A549 (cell line): Measurements from ENCODE around the gene C16orf90.

Experiments used
- CHD2 ChIP-seq: fragments of 150-350 bp; IDR thresholded peaks from 2 replicates; pipeline ENCODE4 v1.6.1; 2014; ENCODE audit warnings: low read length; ENCODE audit not compliant: partially characterized antibody
- E2F6 ChIP-seq: IDR thresholded peaks from 2 replicates; pipeline ENCODE4 v1.6.1; 2012; ENCODE audit warnings: low read depth, borderline replicate concordance
- EP300 ChIP-seq, 2 experiments: fragments of >200 bp; sonication (Bioruptor Twin); formaldehyde crosslinking; IDR thresholded peaks; 2 replicates in 1 of 2; 3 replicates in 1 of 2; pipeline ENCODE4 v1.6.1; 2016 to 2017
- ESRRA ChIP-seq: fragments of 150-350 bp; IDR thresholded peaks from 2 replicates; pipeline ENCODE4 v1.6.1; 2014; ENCODE audit warnings: mild to moderate bottlenecking, low read length, borderline replicate concordance
- HMGXB4 ChIP-seq: fragments of 250-450 bp; sonication (Bioruptor Pico); IDR thresholded peaks from 2 replicates; pipeline ENCODE4 v1.5.0; 2021; ENCODE audit warnings: mild to moderate bottlenecking, moderate library complexity, borderline replicate concordance
- POLR2A ChIP-seq: IDR thresholded peaks from 2 replicates; pipeline ENCODE4 v1.6.1; 2012; ENCODE audit warnings: mild to moderate bottlenecking, low read length
- RCOR1 ChIP-seq: fragments of 150-350 bp; IDR thresholded peaks from 2 replicates; pipeline ENCODE4 v1.6.1; 2014; ENCODE audit warnings: antibody characterized with exemption, low read length, low read depth

- TF ChIP-seq E2F6, result no peak
- TF ChIP-seq CHD2, result no peak
- TF ChIP-seq POLR2A, result no peak
- TF ChIP-seq RCOR1, result no peak
- no peak for TF ChIP-seq EP300 (IDR thresholded peaks at IDR 0.05)
- TF ChIP-seq ESRRA, result no peak
- no peak for TF ChIP-seq HMGXB4 (CRISPR knock-in tag)
Observed at GRCh38 chr16:3510416-3510815, 15.1 kb upstream of the C16orf90 start.
